HepG2 (cell line): ENCODE data around the gene SLC16A5. TPM values are rescaled to one million over a fixed set of nuclear protein-coding genes. Genes with fewer than 3 reads are reported as not detected.
A peak's percentile ranks its signal among the peaks of the same experiment; 100 is the strongest.

Experiments used
- AHDC1 ChIP-seq: sonication (generic); formaldehyde crosslinking; IDR thresholded peaks from 2 replicates; pipeline ENCODE4 v1.5.1; 2020; ENCODE audit warnings: mild to moderate bottlenecking, missing genetic modification reagents, borderline replicate concordance
- ATF1 ChIP-seq: IDR thresholded peaks from 2 replicates; pipeline ENCODE4 v1.6.1; 2016; ENCODE audit warnings: mild to moderate bottlenecking, control low read depth
- BCLAF1 ChIP-seq: fragments of 450-650 bp; IDR thresholded peaks from 2 replicates; pipeline ENCODE4 v1.6.1; 2017; ENCODE audit warnings: mild to moderate bottlenecking
- CC2D1A ChIP-seq: sonication (generic); formaldehyde crosslinking; IDR thresholded peaks from 2 replicates; pipeline ENCODE4 v1.8.1; 2023; ENCODE audit warnings: mild to moderate bottlenecking, missing genetic modification reagents
- HBP1 ChIP-seq: IDR thresholded peaks from 2 replicates; pipeline ENCODE4 v1.6.1; 2016; ENCODE audit warnings: low read depth, control low read depth
- HNF4A ChIP-seq: sonication (generic); formaldehyde crosslinking; IDR thresholded peaks from 2 replicates; pipeline ENCODE4 v1.4.0; 2020; ENCODE audit warnings: missing genetic modification reagents
- ISX ChIP-seq: sonication (generic); formaldehyde crosslinking; conservative IDR thresholded peaks from 2 replicates; pipeline ENCODE4 v1.5.0; 2020; ENCODE audit warnings: missing genetic modification reagents
- KMT2A ChIP-seq: sonication (generic); formaldehyde crosslinking; IDR thresholded peaks from 2 replicates; pipeline ENCODE4 v1.4.0; 2020; ENCODE audit warnings: missing genetic modification reagents
- LRRFIP1 ChIP-seq: sonication (generic); formaldehyde crosslinking; conservative IDR thresholded peaks from 2 replicates; pipeline ENCODE4 v1.4.0; 2020; ENCODE audit warnings: missing genetic modification reagents
- NCOA5 ChIP-seq: sonication (generic); formaldehyde crosslinking; IDR thresholded peaks from 2 replicates; pipeline ENCODE4 v1.4.0; 2020; ENCODE audit warnings: missing genetic modification reagents
- SALL2 ChIP-seq: sonication (generic); formaldehyde crosslinking; IDR thresholded peaks from 2 replicates; pipeline ENCODE4 v1.8.1; 2023; ENCODE audit warnings: mild to moderate bottlenecking, missing genetic modification reagents, inconsistent platforms
- TEF ChIP-seq: sonication (generic); formaldehyde crosslinking; IDR thresholded peaks from 2 replicates; pipeline ENCODE4 v1.5.0; 2020; ENCODE audit warnings: missing genetic modification reagents
- UBTF ChIP-seq: sonication (generic); formaldehyde crosslinking; IDR thresholded peaks from 2 replicates; pipeline ENCODE4 v1.4.0; 2020; ENCODE audit warnings: mild to moderate bottlenecking, missing genetic modification reagents
- ZMAT3 ChIP-seq: sonication (generic); formaldehyde crosslinking; conservative IDR thresholded peaks from 2 replicates; pipeline ENCODE4 v1.7.0; 2021; ENCODE audit warnings: missing genetic modification reagents
- polyA plus RNA-seq, 8 experiments: library from polyadenylated mRNA; depleted of rRNA in 3 of 8; stranded (reverse) in 7 of 8; unstranded in 1 of 8; fragments of >200 nt; fragmentation: Illumina TruSeq in 4 of 8; extraction: Trizol in 4 of 8; gene quantifications; 2 replicates each; pipeline versions ENCODE4 v1.2.1 to v1.2.3, GENCODE V29; 2011 to 2016; ENCODE audit warnings: low read depth in 4 of 8, missing spikeins in 1 of 8, mixed read lengths in 1 of 8; ENCODE audit not compliant: insufficient read depth in 1 of 8
- total RNA-seq, 5 experiments: library from RNA; depleted of rRNA; stranded (reverse); fragments of >200 nt; fragmentation: Illumina TruSeq; extraction: Trizol; gene quantifications; 2 replicates each; pipeline ENCODE4 v1.2.3, GENCODE V29; 2016; ENCODE audit warnings: low read depth in 1 of 5

The SLC16A5 gene
- total and polyA plus RNA-seq, 2 of the 13 experiments (the other 11 are each of a cell fraction or from before 2014, with no cell fraction given), result 0.69 to 5.6 TPM

GRCh38 chr17:75096082-75096625, 8.4 kb downstream of the SLC16A5 start (continued):
- TF ChIP-seq BCLAF1 (no peak), AHDC1 (no peak), HBP1 (CRISPR knock-in tag) (0 out of 2 replicates have a peak, but pooled peaks have one; percentile 54), LRRFIP1 (CRISPR knock-in tag) (no peak), UBTF (CRISPR knock-in tag) (peak; percentile 63), NCOA5 (no peak), ATF1 (no peak), ZMAT3 (CRISPR knock-in tag) (0 out of 2 replicates have a peak, but pooled peaks have one; percentile 26), KMT2A (CRISPR knock-in tag) (no peak), HNF4A (CRISPR knock-in tag) (peak; percentile 29; the same call in 1 of the 2 replicates), ISX (CRISPR knock-in tag) (no peak), CC2D1A (no peak), TEF (CRISPR knock-in tag) (no peak), SALL2 (0 out of 2 replicates have a peak, but pooled peaks have one; percentile 47)
